ENCODE results near the gene MZT2A. TPM values are rescaled to one million over a fixed set of nuclear protein-coding genes. Genes with fewer than 3 reads are reported as not detected.
"Not testable (repeated sequence)": the region's sequence is repeated elsewhere in the genome, so short reads cannot be mapped to it uniquely, and the experiment has no call there.

Gene MZT2A
- total RNA-seq, 2 donors from 2014 or later, result 96.0 to 112 TPM

DNA sequence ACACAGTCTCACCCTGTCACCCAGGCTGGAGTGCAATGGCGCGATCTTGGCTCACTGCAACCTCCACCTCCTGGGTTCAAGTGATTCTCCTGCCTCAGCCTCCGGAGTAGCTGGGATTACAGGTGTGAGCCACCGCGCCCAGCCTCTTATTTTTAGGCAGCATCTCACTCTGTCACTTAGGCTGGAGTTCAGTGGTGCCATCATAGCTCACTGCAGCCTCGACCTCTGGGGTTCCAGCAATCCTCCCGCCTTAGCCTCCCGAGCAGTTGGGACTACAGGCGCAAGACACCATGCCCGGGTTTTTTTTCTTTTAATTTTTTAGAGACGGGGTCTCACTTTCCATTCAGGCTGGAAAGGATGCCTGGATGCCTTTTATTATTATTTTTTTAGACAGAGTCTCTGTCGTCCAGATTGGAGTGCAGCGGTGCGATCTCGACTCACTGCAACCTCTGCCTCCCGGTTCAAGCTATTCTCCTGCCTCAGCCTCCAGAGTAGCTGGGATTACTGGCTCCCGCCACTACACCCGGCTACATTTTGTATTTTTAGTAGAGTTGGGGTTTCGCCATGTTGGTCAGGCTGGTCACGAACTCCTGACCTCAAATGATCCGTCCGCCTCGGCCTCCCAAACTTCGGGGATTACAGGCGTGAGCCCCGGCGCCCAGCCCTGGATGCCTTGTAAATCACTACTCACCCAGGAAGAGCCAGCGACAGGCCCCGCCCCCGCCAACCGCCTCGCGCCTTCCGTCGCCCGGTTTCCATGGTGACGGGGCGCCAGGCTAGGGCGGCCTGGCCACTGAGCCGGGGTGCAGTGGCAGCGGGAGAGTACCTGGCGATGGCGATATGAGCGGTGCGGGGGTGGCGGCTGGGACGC lies 35.2 kb upstream of the MZT2A start, which contains the start of gene CCDC74A:
CCDC74A (plus strand) TSS at position 758 of the 871 bp plus-strand sequence; CDS start at position 841, 83 bp downstream.
- H3K27ac Mint-ChIP-seq, result peak within 1 kb of the TSS; percentile 84
- peak within 1 kb of the TSS; percentile 85 for H3K4me3 Mint-ChIP-seq
- not testable (repeated sequence) for H3K9me3 Mint-ChIP-seq; H3K27me3 Mint-ChIP-seq; H3K4me1 Mint-ChIP-seq; H3K36me3 Mint-ChIP-seq (ENCODE audit: low read depth)
- ATAC-seq (replicated peaks), result peak; percentile 95

DNA sequence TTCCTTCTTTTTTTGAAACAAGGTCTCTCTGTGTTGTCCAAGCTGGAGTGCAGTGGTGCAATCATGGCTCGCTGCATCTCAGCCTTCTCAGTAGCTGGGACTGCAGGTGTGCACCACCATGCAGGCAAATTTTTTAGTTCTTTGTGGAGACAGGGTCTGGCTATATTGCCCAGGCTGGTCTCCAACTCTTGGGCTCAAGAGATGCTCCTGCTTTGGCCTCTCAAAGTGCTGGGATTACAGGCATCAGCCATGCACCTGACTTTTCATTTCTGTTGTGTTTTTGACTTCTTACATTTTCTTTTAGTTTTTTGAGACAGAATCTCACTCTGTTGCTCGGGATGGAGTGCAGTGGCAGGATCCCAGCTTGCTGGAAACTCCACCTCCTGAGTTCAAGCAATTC lies 33.1 kb upstream of the MZT2A start:
- H3K4me3 Mint-ChIP-seq; H3K27me3 Mint-ChIP-seq; H3K36me3 Mint-ChIP-seq (ENCODE audit: low read depth); H3K27ac Mint-ChIP-seq; ATAC-seq (replicated peaks); H3K9me3 Mint-ChIP-seq; H3K4me1 Mint-ChIP-seq: not testable (repeated sequence)

DNA sequence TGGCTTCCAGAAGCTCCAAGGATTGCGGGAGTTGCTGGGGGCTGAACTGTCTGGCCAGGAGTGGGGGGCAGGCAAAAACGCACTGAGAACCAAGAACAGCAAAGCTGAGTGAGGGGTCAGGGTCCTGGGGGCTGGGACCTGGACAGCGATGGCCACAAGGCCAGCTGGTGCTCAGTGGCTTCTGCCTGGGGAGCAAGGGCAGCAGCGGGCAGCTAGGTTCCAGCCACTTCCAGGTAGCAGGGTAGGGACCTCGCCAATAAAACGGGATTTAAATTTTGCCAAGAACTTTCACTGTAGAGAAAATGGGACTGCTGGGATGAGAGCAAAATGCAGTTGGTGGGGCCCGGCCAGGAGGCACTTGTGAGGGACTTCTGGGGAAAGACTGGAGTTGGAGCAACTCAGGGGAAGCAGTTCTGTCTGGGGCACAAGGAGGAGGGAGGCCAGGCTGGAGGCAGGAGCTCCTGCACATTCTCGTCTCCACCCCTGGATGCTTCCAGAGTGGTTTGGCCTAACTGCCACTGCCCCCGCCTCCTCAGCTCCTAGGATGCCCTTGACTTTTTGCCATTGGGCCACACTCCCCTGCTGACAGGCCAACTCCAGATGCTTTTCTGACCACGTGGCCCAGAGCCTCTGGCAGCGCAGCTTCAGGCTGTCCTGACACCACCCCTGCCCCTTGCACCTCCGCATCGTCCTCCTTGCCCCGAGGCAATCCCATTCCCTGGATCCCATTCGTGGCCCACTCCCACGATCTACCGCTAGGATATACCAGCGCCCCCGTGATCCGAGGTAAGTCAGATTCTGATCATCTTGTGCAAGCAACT lies 30.0 kb upstream of the MZT2A start:
- H3K9me3 Mint-ChIP-seq, result no peaks in the 10 kb centered on the region
- H3K27me3 Mint-ChIP-seq, result no peaks in the 10 kb centered on the region
- H3K27ac Mint-ChIP-seq, result no peak overlapping the region
- ATAC-seq (replicated peaks), result no peak
- H3K4me3 Mint-ChIP-seq, result no peak overlapping the region
- peaks cover 18% of the 10 kb centered on the region for H3K36me3 Mint-ChIP-seq (ENCODE audit: low read depth)
- H3K4me1 Mint-ChIP-seq, result no peaks in the 10 kb centered on the region

DNA sequence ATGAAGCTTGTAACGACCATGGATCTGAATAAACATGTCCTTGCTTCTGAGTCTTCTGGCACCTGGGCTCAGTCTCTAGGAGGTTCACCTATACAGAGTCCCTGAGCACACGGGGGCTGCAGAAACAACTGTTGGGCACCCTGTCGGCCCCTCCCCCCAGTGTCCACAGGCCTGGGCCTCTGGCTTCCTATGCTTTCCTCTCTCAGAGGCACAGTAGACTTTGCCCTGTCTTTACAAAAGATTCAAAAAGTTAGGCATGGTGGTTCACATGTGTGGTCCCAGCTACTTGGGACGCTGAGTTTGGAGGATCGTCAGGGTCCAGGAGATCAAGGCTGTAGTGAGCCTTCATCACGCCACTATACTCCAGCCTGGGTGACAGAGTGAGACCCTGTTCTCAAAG lies 29.3 kb upstream of the MZT2A start:
- ATAC-seq (replicated peaks); H3K4me1 Mint-ChIP-seq; H3K27me3 Mint-ChIP-seq; H3K27ac Mint-ChIP-seq; H3K9me3 Mint-ChIP-seq; H3K4me3 Mint-ChIP-seq: not testable (repeated sequence)
- peaks cover 24% of the 10 kb centered on the region for H3K36me3 Mint-ChIP-seq (ENCODE audit: low read depth)

DNA sequence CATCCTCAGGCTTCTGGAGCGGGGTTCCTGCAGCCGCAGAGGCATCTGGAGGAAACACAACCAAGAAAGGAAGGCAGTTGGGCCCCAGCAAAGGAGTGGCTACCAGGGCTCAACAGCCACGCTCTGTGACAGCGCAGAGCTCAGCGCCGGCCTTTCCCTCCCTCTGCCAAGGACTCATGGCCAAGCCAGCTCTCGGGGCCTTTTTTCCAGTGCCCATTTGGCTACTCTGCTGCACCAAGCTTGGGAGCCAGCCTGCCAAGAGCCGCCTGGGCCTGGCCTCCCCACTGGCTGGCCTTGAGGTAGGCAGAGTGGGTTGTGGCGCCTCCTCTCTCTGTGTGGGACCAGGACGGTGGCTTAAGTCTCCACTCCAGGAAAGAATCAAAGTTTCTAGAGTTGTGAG lies 28.3 kb upstream of the MZT2A start:
- Mint-ChIP-seq H3K4me3 (no peak overlapping the region), H3K9me3 (no peaks in the 10 kb centered on the region), H3K27ac (no peak overlapping the region), H3K4me1 (no peaks in the 10 kb centered on the region), H3K27me3 (no peaks in the 10 kb centered on the region), H3K36me3 (ENCODE audit: low read depth) (peaks cover 24% of the 10 kb centered on the region)
- no peak for ATAC-seq (replicated peaks)

DNA sequence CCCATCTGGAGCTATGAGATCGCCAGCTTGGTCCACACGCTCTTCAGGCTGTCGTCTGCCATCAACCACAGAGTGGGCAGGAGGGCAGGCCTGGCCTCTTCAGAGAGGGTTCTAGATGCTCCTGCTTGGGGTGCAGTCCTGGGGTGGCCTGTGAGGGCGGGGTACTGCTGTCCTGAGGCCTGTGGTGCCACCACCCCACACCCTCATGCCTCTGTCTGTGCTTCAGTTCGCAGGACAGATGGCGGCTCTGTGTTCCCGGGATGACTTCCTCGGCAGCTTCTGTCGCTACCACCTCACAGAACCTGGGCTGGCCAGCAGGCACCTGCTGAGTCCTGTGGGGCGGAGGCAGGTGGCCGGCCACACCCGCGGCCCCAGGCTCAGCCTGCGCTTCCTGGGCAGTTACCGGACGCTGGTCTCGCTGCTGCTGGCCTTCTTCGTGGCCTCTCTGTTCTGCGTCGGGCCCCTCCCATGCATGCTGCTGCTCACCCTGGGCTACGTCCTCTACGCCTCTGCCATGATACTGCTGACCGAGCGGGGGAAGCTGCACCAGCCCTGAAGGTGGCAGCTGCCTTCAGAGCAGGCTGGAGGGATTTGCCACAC lies 27.8 kb upstream of the MZT2A start:
- not testable (repeated sequence) for H3K27ac Mint-ChIP-seq; H3K4me1 Mint-ChIP-seq; H3K4me3 Mint-ChIP-seq; H3K9me3 Mint-ChIP-seq; ATAC-seq (replicated peaks); H3K27me3 Mint-ChIP-seq
- H3K36me3 Mint-ChIP-seq (ENCODE audit: low read depth), result peaks cover 26% of the 10 kb centered on the region

DNA sequence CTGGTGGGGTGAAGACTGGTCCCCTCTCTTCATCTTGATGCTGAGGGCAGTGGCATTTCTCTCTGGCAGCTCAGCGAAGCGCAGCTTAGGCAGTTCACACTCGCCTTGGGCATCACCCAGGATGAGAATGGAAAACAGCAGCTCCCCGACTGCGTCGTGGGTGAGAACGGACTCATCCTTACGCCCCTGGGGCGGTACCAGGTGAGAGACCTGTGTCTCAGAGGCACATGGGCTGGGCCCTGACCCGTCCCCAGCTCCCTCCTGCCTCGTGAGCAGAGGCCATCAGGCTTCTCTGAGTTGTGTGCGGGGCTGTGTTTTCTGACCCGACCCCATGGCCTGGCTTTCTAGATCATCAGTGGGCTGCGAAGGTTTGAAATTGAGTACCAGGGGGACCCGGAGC lies 27.3 kb upstream of the MZT2A start:
- ATAC-seq (replicated peaks), result no peak
- Mint-ChIP-seq H3K4me3 (no peak overlapping the region), H3K27ac (no peak overlapping the region), H3K27me3 (no peaks in the 10 kb centered on the region), H3K4me1 (no peaks in the 10 kb centered on the region), H3K36me3 (ENCODE audit: low read depth) (peaks cover 31% of the 10 kb centered on the region), H3K9me3 (no peaks in the 10 kb centered on the region)

DNA sequence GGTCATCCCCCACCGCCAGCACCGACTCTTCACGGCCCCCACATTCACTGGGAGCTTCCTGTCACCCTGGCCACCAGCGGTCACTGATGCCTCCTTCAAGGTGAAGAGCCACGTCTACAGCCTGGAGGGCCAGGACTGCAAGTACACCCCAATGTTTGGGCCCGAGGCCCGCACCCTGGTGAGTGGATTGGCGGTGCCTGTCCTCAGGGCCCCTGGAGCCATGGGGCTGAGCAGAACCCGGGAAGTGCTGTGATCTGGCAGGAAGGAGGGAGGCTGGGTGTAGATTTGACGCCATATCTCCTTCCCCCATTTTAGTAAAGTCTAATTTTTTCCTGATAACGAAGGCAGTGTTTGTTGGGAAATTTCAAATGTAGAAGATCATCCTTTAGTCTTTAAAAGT lies 26.3 kb upstream of the MZT2A start:
- not testable (repeated sequence) for ATAC-seq (replicated peaks); H3K4me3 Mint-ChIP-seq; H3K4me1 Mint-ChIP-seq; H3K27ac Mint-ChIP-seq; H3K27me3 Mint-ChIP-seq; H3K9me3 Mint-ChIP-seq
- H3K36me3 Mint-ChIP-seq (ENCODE audit: low read depth), result peaks cover 41% of the 10 kb centered on the region

DNA sequence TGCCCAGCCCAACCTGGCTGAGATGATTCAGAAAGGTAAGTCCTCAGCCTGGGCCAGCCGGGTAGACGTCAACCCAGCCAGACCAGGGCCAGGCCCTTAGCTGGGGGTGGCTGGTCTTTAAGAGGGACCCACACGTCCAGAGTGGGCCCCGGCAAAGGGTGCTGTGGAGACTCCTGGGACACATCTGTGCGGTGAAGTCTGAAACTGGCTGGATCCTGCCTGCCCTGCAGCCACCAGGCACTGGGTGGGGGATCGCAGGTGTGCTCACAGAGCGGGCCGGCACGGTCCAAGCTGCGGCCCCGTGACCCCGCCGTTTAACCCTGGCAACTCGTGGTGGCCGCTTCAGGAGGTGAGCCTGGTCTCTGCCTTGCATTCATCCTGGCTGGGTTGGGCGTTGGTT lies 25.7 kb upstream of the MZT2A start:
- not testable (repeated sequence) for H3K4me3 Mint-ChIP-seq; H3K27me3 Mint-ChIP-seq; H3K4me1 Mint-ChIP-seq; H3K9me3 Mint-ChIP-seq; H3K27ac Mint-ChIP-seq; ATAC-seq (replicated peaks)
- peaks cover 47% of the 10 kb centered on the region for H3K36me3 Mint-ChIP-seq (ENCODE audit: low read depth)

DNA sequence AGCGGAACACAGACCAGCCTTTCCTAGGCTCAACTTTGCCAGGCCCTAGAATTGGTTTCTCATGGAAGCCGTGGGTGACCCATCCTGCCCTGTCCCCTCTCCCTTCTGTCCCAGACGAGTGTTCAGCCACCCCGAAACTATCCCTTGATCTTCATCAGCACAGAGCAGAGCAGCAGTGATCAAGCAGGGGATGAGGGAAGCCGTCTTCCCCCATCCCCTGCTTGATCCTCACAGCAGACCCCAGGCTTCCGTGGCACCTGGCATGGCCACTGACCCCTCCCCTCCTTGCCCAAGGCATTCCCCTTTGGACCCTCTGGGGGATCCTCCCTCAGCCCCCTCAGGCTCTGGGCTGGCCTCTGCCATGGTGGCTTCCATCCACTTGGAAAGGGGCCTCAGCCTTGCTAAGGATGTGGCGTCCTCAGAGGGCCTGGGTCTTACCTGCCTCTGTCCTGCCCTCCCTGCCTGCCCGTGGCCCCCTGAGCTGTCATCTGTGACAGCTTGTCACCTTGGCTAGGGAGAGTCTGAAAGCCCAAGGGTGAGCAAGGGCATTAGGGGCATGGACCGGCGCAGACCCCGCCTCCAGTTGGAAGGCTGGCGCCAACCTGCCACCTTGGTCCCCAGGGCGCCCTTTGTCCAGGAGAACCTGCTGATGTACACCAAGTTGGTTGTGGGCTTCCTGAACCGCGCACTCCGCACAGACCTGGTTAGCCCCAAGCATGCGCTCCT lies 25.1 kb upstream of the MZT2A start:
- peaks cover 53% of the 10 kb centered on the region for H3K36me3 Mint-ChIP-seq (ENCODE audit: low read depth)
- no peak for ATAC-seq (replicated peaks)
- no peaks in the 10 kb centered on the region for H3K9me3 Mint-ChIP-seq
- H3K27me3 Mint-ChIP-seq, result no peaks in the 10 kb centered on the region
- H3K27ac Mint-ChIP-seq, result no peak overlapping the region
- H3K4me1 Mint-ChIP-seq, result no peaks in the 10 kb centered on the region
- no peak overlapping the region for H3K4me3 Mint-ChIP-seq

DNA sequence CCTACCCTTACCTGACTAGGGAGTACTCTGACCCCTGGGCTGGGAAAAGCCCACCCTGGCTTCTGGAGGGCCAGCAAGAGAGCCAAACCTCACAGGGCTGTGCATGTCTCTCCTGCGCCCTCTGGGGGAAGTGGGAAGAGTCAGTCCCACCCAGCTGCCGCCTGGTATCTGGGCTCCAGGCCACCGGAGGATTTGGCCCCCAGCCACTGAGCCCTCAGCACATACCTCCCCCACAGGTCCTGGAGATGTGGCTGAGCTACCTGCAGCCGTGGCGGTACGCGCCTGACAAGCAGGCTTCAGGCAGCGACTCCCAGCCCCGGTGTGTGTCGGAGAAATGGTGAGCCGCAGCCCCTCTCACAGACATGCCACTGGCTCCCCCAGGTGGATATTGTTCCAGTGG lies 24.4 kb upstream of the MZT2A start:
- peaks cover 59% of the 10 kb centered on the region for H3K36me3 Mint-ChIP-seq (ENCODE audit: low read depth)
- not testable (repeated sequence) for H3K27me3 Mint-ChIP-seq; H3K27ac Mint-ChIP-seq; H3K4me1 Mint-ChIP-seq; H3K9me3 Mint-ChIP-seq; ATAC-seq (replicated peaks); H3K4me3 Mint-ChIP-seq

DNA sequence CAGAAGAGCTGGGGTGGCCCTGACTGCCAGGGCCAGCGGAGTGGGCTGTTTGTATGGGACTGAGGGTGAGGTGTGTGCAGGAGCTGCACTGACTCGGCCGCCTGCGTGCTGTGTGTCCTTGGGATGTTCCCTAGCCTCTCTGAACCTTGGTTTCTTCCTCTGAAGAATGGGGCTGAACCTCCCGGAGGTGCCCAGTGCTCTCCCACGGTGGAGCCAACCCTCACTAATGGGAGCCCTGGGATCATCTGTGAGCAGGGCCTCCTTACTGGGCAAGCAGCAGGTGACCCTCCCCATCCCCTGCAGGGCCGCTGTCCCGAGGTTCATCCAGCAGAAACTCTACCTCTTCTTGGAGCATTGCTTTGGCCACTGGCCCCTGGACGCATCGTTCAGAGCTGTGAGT lies 23.8 kb upstream of the MZT2A start:
- no peaks in the 10 kb centered on the region for H3K4me1 Mint-ChIP-seq
- ATAC-seq (replicated peaks), result no peak
- no peaks in the 10 kb centered on the region for H3K27me3 Mint-ChIP-seq
- no peaks in the 10 kb centered on the region for H3K9me3 Mint-ChIP-seq
- H3K36me3 Mint-ChIP-seq (ENCODE audit: low read depth), result peaks cover 62% of the 10 kb centered on the region
- no peak overlapping the region for H3K27ac Mint-ChIP-seq
- no peak overlapping the region for H3K4me3 Mint-ChIP-seq

DNA sequence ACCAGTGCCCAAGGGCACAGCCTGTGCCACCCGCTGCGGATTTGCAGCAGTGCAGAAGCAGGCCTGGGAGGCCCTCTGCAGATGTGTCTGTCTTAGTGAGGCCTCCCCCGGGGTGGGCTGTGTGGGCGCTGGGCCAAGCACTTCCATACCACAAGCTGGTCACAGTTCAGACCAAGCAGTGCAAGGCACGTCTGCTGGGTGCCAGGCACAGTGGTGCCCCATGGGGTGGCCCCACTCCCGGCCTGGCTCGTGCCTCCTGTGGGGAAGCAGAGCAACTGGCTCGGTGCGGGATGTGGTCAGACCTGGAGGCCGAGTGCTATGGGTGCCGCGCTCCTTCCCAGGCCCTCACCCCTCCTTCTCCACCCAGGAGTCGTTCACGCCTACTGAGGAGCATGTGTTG lies 23.0 kb upstream of the MZT2A start:
- H3K4me1 Mint-ChIP-seq; H3K9me3 Mint-ChIP-seq; H3K27ac Mint-ChIP-seq; ATAC-seq (replicated peaks); H3K27me3 Mint-ChIP-seq; H3K4me3 Mint-ChIP-seq: not testable (repeated sequence)
- H3K36me3 Mint-ChIP-seq (ENCODE audit: low read depth), result peaks cover 63% of the 10 kb centered on the region

DNA sequence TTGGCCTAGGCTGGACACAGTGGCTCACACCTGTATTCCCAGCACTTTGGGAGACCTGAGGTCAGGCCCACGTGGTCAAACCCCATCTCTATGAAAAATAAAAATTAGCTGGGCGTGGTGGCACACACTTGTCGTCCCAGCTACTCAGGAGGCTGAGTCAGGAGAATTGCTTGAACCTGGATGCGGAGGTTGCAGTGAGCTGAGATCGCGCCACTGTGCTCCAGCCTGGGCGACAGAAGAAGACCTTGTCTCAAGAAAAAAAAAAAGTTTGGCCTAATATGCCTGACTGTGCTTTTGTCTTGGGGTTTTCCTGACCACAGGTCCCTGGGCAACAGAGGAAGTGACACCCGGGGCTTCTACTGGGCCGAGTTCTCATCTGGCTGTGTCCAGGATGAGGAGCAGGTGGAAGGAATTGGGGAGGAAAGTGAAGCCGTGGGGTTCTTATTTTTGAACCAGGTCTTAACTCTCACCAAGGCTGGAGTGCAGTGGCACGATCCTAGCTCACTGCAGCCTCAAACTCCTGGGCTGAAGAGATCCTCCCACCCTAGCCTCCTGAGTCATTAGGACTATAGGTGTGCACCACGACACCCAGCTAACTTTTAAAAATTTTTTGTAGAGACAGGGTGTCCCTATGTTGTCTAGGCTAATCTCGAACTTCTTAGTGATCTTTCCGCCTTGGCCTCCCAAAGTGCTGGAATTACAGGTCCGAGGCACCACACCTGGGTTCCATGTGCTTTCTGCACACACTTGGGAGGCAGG lies 22.4 kb upstream of the MZT2A start:
- H3K4me3 Mint-ChIP-seq, H3K27me3 Mint-ChIP-seq, H3K4me1 Mint-ChIP-seq, H3K9me3 Mint-ChIP-seq, H3K27ac Mint-ChIP-seq: not testable (repeated sequence)
- ATAC-seq (replicated peaks), result peak; percentile 45
- H3K36me3 Mint-ChIP-seq (ENCODE audit: low read depth), result peaks cover 66% of the 10 kb centered on the region

Data from activated T-helper 17 cell treated with anti-CD3 and anti-CD28 coated beads, Interleukin-2, amount 50 U/mL, for 72 hours (primary cell).